NCI-H82 (cell line): ENCODE results near the gene PLCL2.
"Not testable (repeated sequence)": the region's sequence is repeated elsewhere in the genome, so short reads cannot be mapped to it uniquely, and the experiment has no call there.

Experiments
- DNase-seq: peaks from one replicate; lab custom pipeline; 2025; lab: John Stamatoyannopoulos, UW

PLCL2 gene

GRCh38 chr3:17119201-17120072, 234.7 kb downstream of the PLCL2 start:
- no peak for DNase-seq

GRCh38 chr3:17120115-17120514, 235.4 kb downstream of the PLCL2 start:
- DNase-seq = peak; percentile 52

GRCh38 chr3:17121336-17121735, 236.6 kb downstream of the PLCL2 start:
- DNase-seq = peak; percentile 57

GRCh38 chr3:17122758-17123157, 238.0 kb downstream of the PLCL2 start:
- no peak for DNase-seq

GRCh38 chr3:17125738-17126442, 241.1 kb downstream of the PLCL2 start:
- DNase-seq = no peak

- DNase-seq = not testable (repeated sequence)
These were observed 243.9 kb downstream of the PLCL2 start for GRCh38 chr3:17128671-17129070.

- no peak for DNase-seq
These were observed 244.8 kb downstream of the PLCL2 start for GRCh38 chr3:17129556-17129955.

- no peak for DNase-seq
These were observed 246.2 kb downstream of the PLCL2 start for GRCh38 chr3:17130956-17131355.

- no peak for DNase-seq
These were observed 247.7 kb downstream of the PLCL2 start for GRCh38 chr3:17132286-17133115.

- no peak for DNase-seq
These were observed 249.1 kb downstream of the PLCL2 start for GRCh38 chr3:17133632-17134545.

- DNase-seq = peak; percentile 60
These were observed 250.9 kb downstream of the PLCL2 start for GRCh38 chr3:17135696-17136095.

GRCh38 chr3:17136136-17136721, 251.5 kb downstream of the PLCL2 start:
- peak; percentile 88 for DNase-seq

- DNase-seq = no peak
These were observed 252.6 kb downstream of the PLCL2 start for GRCh38 chr3:17137321-17137826.

GRCh38 chr3:17138246-17139039, 253.7 kb downstream of the PLCL2 start:
- DNase-seq = peak; percentile 96
